Urinary bladder (tissue), 4 donors: ENCODE measurements around the gene NBDY. TPM values are rescaled to one million over a fixed set of nuclear protein-coding genes. Genes with fewer than 3 reads are reported as not detected.

Source experiments
- DNase-seq: peaks from one replicate; pipeline ENCODE4 v3.0.0-alpha.2; 2015; ENCODE audit errors: extremely low spot score
- H3K27ac ChIP-seq: one replicate; pipeline ENCODE4 v1.5.1; 2013; ENCODE audit warnings: low read depth, mild to moderate bottlenecking, moderate library complexity
- H3K36me3 ChIP-seq: one replicate; pipeline ENCODE4 v1.6.1; 2013; ENCODE audit warnings: mild to moderate bottlenecking, moderate library complexity; ENCODE audit not compliant: insufficient read depth
- H3K4me1 ChIP-seq: one replicate; pipeline ENCODE4 v1.6.1; 2013; ENCODE audit warnings: mild to moderate bottlenecking, moderate library complexity; ENCODE audit not compliant: insufficient read depth
- H3K4me3 ChIP-seq: one replicate; pipeline ENCODE4 v1.5.1; 2013; ENCODE audit warnings: low read depth, low read length
- WGBS: extraction: QIAGEN DNeasy Blood & Tissue Kit; methylation state at CpG from one replicate; pipeline ENCODE4 v1.1.7; 2013; 5-methylcytosine and 5-hydroxymethylcytosine counted together
- polyA plus RNA-seq: library from polyadenylated mRNA; stranded (reverse); fragments of 200-250 nt; gene quantifications from one replicate; pipeline ENCODE4 v1.2.3, GENCODE V29; 2013
- total RNA-seq: library from RNA; depleted of rRNA; stranded (reverse); fragments of >200 nt; gene quantifications from one replicate; pipeline ENCODE4 v1.2.3, GENCODE V29; 2014
- donor health status: healthy with polysubstance abuse.
- donor health status: healthy.

The NBDY gene
- total and polyA plus RNA-seq, 2 donors, result 9.3 to 40.0 TPM

- no peaks in the 10 kb centered on the region for H3K4me1 ChIP-seq
- no peak overlapping the region for H3K4me3 ChIP-seq
- H3K27ac ChIP-seq, result no peak overlapping the region
- no peak for DNase-seq
- H3K36me3 ChIP-seq, result no peaks in the 10 kb centered on the region
- 97% methylated on average over 5 of the region's 5 CpGs for WGBS
Observed at GRCh38 chrX:56811599-56811998, 82.6 kb downstream of the NBDY start.

- H3K4me1 ChIP-seq, result no peaks in the 10 kb centered on the region
- peak overlapping the region; percentile 57 for H3K27ac ChIP-seq
- no peaks in the 10 kb centered on the region for H3K36me3 ChIP-seq
- WGBS, result 53% methylated on average over 7 of the region's 7 CpGs
- H3K4me3 ChIP-seq, result peak overlapping the region; percentile 9
- DNase-seq, result no peak
Observed at GRCh38 chrX:56812515-56813105, 83.6 kb downstream of the NBDY start.

GRCh38 chrX:56813318-56813837 lies 84.3 kb downstream of the NBDY start:
- no peaks in the 10 kb centered on the region for H3K4me1 ChIP-seq
- H3K4me3 ChIP-seq, result no peak overlapping the region
- H3K27ac ChIP-seq, result peak overlapping the region; percentile 52
- peak; percentile 5 for DNase-seq
- H3K36me3 ChIP-seq, result no peaks in the 10 kb centered on the region
- 61% methylated on average over 7 of the region's 7 CpGs for WGBS

- 71% methylated on average over 5 of the region's 5 CpGs for WGBS
- Histone ChIP-seq H3K4me1 (no peaks in the 10 kb centered on the region), H3K27ac (no peak overlapping the region), H3K36me3 (no peaks in the 10 kb centered on the region), H3K4me3 (no peak overlapping the region)
- DNase-seq, result no peak
Observed at GRCh38 chrX:56817179-56817578, 88.1 kb downstream of the NBDY start.

GRCh38 chrX:56826020-56826419 lies 97.0 kb downstream of the NBDY start:
- no peak overlapping the region for H3K4me3 ChIP-seq
- no peak for DNase-seq
- H3K4me1 ChIP-seq, result no peaks in the 10 kb centered on the region
- H3K36me3 ChIP-seq, result no peaks in the 10 kb centered on the region
- H3K27ac ChIP-seq, result no peak overlapping the region
- WGBS, result 93% methylated on average over 2 of the region's 2 CpGs

- H3K27ac ChIP-seq, result no peak overlapping the region
- 94% methylated on average over 2 of the region's 2 CpGs for WGBS
- H3K4me1 ChIP-seq, result no peaks in the 10 kb centered on the region
- no peak overlapping the region for H3K4me3 ChIP-seq
- H3K36me3 ChIP-seq, result no peaks in the 10 kb centered on the region
- DNase-seq, result no peak
Observed at GRCh38 chrX:56833626-56834025, 104.6 kb downstream of the NBDY start.

GRCh38 chrX:56853436-56853835 lies 124.4 kb downstream of the NBDY start:
- Histone ChIP-seq H3K27ac (no peak overlapping the region), H3K4me3 (no peak overlapping the region), H3K4me1 (no peaks in the 10 kb centered on the region), H3K36me3 (no peaks in the 10 kb centered on the region)
- 88% methylated on average over 9 of the region's 9 CpGs for WGBS
- DNase-seq, result no peak

GRCh38 chrX:56857042-56857441 lies 128.0 kb downstream of the NBDY start:
- no peaks in the 10 kb centered on the region for H3K36me3 ChIP-seq
- H3K4me3 ChIP-seq, result no peak overlapping the region
- no peaks in the 10 kb centered on the region for H3K4me1 ChIP-seq
- no peak for DNase-seq
- H3K27ac ChIP-seq, result no peak overlapping the region
- 87% methylated on average over 1 of the region's 1 CpG for WGBS

GRCh38 chrX:56860888-56861287 lies 131.8 kb downstream of the NBDY start:
- no peaks in the 10 kb centered on the region for H3K36me3 ChIP-seq
- DNase-seq, result no peak
- no peaks in the 10 kb centered on the region for H3K4me1 ChIP-seq
- 77% methylated on average over 2 of the region's 2 CpGs for WGBS
- no peak overlapping the region for H3K4me3 ChIP-seq
- no peak overlapping the region for H3K27ac ChIP-seq

Other genes with a start within 250 kb of the NBDY start
- gene UBQLN2, start 165.6 kb upstream of the NBDY start, total RNA-seq, result 24.5 TPM
- 28.5 TPM for gene UBQLN2, start 165.6 kb upstream of the NBDY start, polyA plus RNA-seq